Body of pancreas (tissue), 4 donors: ENCODE measurements around the gene PHPT1.

Experiments
- CTCF ChIP-seq, 7 experiments: fragments of 450-650 bp in 4 of 7; fragments of 200-600 bp in 3 of 7; sonication (generic) in 3 of 7; IDR thresholded peaks; one replicate each; pipeline ENCODE4 v1.5.1; 2016 to 2019; ENCODE audit warnings: antibody characterized with exemption in 7 of 7
- POLR2A ChIP-seq, 3 donors: fragments of 450-650 bp; IDR thresholded peaks; one replicate each; pipeline ENCODE4 v1.6.1; 2016; ENCODE audit warnings: antibody characterized with exemption in 3 of 3, mild to moderate bottlenecking in 2 of 3

DNA sequence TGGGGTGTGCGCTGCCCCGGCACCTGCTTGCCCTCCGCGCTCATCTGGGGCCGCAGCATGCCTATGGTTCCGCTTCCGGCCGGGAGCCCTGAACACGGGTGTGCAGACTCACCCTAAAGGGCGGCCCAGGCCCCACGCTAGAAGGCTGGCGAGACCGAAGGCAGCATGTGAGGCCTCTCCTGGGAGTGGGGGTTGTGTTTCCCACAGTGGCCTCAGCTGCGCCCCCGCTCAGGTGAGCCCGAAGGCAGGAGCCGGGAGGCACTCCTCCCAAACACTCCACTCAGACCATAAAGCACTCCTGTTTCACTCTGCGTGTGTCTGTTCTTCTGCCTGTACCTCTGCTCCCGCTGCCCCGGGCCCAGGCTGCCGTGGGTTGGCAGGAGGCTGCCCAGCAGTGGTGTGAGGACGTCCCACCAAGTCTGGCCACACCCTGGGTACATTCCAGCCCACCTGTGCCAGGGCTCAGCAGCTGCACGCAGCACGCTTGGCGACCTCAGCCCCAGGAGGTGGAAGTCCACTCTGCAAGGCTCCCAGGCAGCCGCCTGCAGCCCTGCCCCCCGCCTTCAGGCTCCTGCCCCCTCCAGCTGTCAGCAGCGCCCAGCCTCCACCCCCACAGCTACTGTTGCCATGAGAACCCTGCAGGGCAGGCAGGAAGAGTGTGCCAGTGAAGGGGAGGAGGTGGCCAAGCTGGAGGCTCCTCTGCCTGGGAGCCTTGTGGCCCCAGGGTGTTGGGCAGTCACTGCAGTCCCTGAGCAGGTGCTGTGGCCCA, 8.1 kb upstream of the PHPT1 start:
- TF ChIP-seq CTCF (IDR thresholded peaks at IDR 0.05) (peak in 1 of 7 experiments; percentile 7), POLR2A (IDR thresholded peaks at IDR 0.05) (peak in 2 of 3 donors; percentile 43 to 45)
